ENCODE data around the gene TFAP2E. TPM values are rescaled to one million over a fixed set of nuclear protein-coding genes. Genes with fewer than 3 reads are reported as not detected.
A peak's percentile ranks its signal among the peaks of the same experiment; 100 is the strongest.

The TFAP2E gene
- total RNA-seq, result 1.2 TPM
- long read RNA-seq, result 0 reads

DNA sequence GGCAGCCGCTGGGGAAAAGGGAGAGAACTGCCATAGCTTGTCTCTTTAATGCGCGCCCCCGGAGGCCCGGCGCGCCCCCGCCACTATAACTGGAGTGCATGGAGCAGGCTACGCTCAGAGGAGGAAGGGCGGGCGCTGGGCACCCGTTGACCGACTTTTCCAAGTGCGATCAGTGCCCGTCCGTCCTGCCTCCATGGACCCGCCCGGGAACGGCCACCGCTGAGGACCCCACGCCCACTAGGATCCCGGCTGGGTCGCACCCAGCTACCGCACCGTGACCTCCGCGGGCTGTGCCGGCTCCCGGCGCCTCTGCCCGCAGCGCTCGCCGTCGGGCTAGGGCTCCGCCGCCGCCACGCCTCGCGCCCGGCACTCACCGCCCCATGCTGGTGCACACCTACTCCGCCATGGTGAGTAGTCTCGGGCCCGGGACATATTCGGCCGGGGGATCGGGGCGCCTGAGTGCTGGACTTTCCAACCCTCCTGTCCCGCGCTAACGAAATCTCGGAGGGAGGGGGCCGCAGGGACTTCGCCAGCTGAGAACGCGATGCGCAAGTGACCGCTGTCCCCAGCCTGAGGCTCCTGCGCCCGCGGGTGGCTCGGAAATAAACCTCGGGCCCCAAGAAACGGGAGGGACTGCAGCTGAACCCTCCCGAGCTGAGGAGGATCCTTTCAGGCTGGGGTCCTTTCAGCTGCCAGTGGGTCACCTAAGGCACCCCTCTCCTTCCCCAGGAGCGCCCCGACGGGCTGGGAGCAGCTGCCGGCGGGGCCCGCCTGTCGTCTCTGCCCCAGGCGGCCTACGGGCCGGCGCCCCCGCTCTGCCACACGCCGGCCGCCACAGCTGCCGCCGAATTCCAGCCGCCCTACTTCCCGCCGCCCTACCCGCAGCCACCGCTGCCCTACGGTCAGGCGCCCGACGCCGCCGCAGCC, at the start of gene TFAP2E:
TFAP2E (plus strand) TSS at position 117 of the 927 bp plus-strand sequence; CDS start at position 381, 264 bp downstream.
- peak; percentile 88 for DNase-seq (ENCODE audit: low spot score)

DNA sequence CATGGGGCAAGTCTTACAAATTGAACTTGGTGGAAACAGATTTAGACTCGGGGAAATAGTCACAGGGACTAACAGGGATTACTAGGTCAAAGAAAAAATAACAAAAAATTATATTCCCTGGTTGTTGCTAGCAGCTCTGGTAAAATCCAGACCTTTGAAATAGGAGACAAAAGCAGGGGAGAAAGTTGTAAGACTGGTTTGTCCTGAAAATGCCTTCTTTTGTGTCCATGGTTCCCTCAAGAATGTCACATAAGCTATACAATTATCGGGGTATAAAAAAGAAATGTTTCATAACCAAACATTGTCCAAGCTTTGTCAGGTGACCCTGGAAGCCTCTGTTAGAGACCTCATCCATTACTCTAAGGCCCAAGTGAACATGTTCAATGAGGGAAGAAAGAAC, 49.0 kb upstream of the TFAP2E start:
- no peak for DNase-seq (ENCODE audit: low spot score)

DNA sequence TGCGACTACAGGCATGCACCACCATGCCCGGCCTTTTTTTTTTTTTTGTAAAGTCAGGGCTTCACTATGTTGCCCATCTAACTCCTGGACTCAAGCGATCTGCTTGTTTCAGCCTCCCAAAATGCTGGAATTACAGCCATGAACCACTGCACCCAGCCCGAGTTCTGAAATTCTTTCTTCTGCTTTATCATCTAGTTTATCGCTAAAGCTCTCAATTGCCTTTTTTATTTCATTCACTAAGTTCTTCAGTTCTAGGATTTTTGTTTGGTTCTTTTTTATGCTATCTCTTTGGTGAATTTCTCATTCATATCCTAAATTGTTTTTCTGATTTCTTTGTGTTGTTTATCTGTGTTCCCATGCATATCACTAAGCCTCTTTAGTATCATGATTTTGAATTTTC, 42.9 kb upstream of the TFAP2E start:
- DNase-seq (ENCODE audit: low spot score), result no peak

DNA sequence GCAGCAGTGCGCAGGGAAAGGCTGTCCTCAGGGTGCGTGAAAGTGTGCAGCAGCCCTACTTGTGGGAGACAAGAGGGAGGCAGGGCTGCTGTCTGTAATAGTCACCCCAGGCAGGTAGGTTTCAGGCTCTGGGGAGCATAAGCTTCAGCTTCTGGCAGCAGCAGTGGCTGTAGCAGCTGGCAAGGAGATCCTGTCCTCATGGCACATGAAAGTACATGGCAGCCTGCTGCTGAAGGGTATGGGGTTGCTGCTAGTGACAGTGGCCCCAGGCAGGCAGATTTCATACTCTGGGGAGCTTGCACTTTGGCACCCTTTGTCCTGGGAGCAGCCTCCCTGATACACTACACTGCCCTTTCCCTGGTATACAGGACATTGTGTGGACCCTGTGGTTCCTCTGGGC, 42.2 kb upstream of the TFAP2E start:
- DNase-seq (ENCODE audit: low spot score), result no peak

DNA sequence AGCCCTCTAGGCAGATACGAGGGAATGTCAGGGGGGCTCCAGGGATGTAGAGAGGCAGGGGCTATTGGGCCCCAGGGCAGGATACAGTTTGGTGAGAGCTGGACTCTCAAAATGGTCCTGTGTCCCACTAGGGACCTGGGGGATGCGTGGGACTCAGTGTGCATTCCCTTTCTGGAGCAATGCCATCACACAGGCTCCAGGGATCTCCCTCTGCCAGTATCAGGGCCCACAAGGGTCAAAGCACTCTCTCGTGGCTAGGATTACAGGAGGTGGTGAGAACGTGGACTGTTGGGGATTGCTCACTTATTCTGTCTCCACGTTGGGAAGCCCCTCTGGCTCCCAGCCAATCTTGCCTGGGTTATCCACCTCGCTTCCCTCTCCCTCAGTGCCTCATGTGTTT, 41.7 kb upstream of the TFAP2E start:
- no peak for DNase-seq (ENCODE audit: low spot score)

DNA sequence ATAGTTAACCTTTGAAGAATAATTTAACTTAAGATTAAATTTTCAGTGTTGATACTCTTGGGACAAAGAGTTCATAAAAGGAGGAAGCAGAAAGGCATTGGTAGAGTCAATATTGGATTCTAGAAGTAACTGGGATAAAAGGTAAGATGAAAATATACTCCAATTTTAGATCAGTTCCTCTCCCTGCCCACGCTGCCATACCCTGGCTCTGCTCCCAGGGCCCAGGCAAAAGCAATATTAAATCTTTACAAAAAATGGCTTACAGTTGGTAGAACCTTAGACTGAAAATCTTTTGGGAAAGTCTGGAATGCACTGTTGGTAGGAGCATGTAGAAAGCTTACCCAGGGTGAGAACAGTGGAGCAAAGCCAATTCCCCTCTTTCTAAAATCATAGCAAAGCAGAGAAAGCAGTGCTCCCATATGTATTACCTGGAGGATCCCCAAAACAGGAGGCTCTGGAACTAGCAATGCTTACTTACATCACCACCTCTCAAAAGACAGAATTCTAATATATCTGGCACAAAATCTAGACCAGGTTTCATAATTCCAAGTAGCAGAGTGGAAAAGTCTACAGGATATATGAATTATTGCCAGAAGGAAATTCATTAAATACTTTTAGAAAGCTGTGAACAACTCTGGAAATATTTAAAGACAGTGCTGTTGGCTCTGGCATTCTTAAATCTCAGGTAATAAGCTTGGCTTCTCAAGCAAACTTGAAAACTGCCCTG, 40.5 kb upstream of the TFAP2E start:
- DNase-seq (ENCODE audit: low spot score), result no peak

DNA sequence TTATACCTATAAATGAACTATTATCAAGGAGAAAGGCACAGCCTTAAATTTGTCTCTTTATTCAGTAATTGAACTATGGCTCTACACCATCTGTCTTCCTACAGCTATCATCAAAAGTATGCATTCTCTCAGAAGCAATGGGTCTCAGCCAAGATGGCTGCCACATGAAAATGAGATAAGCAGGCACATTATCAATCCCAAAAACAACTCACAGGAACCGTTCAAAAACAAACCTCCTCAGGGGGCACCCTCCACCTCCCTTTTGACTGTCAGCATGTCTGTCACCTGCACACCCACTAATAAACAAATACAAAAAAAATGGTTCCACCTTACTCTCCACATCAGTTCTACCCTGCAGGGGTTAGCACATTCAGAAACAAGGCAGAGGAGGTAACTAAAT, 39.5 kb upstream of the TFAP2E start:
- DNase-seq (ENCODE audit: low spot score), result no peak

DNA sequence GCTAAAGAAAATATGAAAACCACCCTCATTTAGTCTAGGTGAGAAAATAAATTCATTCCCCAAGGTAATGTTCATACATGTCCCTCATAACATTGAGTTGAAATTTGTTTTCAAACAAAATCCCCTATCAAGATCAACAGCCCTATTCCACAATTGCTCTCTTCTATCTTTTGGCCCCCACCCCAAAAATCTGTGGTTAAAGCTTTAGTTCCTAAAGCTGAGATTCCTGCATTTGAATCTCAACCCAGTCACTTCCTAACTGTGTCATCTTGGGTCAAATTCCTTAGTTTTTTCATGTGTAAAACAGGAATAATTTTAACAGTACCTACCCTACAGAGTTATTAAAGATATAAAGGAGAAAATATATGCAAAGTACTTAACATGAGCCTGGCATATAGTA, 37.9 kb upstream of the TFAP2E start:
- DNase-seq (ENCODE audit: low spot score), result no peak

DNA sequence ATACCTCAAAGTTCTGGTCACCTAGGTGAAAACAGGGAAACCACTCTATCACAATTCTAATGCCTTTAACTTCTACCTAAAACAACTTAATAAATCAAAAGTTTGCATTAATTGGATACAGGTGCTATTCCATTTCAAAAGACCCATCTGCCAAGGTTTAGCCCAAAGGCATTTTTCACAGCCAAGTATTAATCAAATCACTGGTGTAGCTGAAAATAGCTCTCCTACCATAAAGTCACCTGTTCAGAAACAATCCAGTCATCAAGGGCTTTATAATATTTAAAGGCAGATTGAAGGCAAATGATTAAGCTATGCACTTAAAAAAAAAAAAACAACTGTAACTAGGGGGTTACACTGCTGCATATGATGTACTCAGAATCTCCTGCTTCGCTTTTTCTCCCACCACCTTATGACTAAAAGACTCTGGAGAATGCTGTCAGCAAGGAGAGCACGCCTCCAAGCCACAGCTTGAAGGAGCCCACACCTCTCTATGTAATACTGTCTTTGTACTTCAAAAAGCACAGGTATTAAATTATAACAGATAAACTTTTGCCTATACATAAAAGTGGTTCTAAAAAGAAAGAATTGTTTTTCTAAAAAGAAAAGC, 36.5 kb upstream of the TFAP2E start:
- DNase-seq (ENCODE audit: low spot score), result no peak

DNA sequence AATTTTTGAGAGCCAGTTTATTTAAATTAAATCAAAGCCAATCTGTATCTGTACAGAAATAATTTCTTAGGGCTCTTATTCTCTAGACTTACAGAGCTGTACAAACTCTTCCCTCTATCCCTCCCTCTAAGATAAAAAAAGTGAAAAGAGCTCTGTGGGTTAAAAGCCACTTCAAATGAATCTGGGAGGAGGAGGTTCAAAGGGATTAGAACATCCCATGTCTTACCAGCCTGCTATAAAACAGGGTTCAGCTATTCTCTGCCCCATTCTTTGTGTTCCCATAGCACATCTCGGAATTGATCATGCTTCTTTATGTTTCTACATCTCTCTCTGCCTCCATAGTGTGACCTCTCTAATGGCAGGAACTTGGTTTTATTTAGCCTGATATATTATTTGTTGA, 35.3 kb upstream of the TFAP2E start:
- no peak for DNase-seq (ENCODE audit: low spot score)

DNA sequence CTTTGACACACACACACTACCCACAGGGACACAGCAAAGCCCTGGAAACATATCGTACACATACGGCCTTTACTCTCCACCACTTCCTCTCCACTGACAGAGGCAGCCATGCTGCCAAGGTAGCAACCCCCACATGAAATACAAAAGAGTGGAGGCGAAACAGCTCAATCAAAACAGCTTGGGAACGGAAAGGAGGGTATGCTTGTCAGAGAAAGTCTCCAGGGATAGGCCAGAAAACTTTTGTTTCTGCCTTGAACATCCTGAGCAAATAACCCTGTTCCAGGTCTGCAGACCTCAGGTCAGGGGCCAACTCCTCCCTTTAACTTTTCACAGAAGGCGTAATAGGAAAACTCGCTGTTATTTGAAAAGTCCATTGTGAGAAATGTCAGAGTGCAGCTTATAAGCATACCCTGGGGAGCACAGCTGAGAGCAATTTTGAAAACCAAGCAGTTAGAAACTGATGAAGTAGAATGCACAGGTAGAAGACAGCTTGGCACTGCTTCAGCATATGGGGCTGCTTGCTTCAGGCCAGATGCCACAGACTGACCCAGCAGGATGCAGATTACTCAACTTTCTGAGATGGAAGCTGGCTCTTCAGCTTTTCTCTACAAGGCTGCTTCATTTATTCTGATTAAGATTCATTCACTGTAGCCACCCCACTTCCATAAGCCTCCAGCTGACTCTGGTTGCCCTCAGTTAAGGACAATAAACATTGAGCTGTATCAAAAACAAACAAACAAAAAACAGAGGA, 33.9 kb upstream of the TFAP2E start:
- no peak for DNase-seq (ENCODE audit: low spot score)

DNA sequence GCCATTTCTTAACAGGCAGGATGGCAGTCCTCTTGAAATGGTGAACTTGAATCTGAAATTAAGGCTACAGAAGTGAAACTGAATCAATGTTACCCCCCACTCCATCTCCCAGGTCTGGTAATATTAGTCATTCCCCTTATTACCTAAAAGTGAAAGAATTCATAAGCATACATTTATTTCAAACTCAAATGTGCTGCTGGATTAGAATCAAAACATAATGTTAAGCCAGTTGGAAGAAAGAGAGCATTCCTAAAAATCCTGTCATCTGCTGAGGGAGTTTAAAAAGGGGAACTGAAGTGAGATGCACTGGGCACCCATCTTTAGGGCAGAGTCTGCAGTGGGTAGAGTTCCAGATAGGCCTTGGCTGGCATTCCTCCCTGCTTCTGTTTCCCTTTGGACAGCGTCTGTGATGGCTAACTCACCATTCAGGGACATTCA, 33.3 kb upstream of the TFAP2E start:
- DNase-seq (ENCODE audit: low spot score), result no peak

DNA sequence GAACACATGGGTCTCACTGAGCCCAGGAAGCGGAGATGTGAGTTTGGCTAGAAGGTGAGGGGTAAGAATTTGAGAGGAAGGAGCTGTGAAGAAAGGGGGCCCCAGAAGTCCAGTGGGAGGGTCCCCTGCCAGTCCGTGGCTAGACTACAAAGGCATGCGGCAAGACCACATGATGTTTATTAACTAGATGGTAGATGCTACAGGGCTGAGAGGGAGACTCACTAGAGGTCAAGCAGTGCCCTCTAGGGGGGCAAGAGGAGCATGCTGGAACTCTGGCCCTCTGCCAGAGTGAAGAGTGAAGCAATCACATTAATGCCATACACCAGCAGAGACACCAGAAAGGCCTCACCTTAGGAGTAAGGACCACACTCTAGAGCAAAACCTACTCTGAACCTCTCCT, 28.1 kb upstream of the TFAP2E start:
- no peak for DNase-seq (ENCODE audit: low spot score)

DNA sequence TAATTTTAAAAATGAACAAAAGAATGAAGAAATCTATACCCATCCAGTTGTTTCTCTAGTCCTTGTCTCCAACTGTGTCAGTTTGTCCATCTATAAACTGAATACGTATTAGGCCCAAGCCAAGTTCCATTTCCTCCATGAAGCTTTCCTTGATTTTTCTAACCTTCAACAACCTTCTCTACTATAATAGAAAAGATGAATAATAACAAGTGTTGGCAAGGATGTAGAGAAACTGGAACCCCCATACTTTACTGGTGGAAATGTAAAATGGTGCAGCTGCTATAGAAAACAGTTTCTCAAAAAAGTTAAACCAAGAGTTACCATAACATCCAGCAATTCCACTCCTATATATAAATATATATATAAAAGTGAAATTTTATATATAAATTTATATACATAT, 26.5 kb upstream of the TFAP2E start:
- DNase-seq (ENCODE audit: low spot score), result no peak

DNA sequence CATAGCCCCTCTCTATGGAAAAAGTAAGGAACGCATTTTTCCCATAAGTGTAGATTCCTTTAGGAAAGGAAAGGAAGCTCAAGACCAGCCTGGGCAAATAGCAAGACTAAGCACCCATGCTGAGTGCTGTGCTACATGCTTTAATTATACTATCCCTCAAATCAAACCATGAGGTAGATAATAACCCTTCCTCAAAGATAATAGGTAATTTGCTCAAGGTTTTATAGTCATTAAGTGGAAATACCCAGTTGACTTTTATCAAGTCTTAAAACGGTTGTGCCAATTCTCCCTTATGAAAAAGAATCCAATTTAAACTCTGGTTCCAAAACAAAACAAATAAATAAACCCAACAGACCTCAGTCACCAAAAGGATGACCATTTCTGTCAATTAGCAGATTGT, 19.3 kb upstream of the TFAP2E start:
- no peak for DNase-seq (ENCODE audit: low spot score)

DNA sequence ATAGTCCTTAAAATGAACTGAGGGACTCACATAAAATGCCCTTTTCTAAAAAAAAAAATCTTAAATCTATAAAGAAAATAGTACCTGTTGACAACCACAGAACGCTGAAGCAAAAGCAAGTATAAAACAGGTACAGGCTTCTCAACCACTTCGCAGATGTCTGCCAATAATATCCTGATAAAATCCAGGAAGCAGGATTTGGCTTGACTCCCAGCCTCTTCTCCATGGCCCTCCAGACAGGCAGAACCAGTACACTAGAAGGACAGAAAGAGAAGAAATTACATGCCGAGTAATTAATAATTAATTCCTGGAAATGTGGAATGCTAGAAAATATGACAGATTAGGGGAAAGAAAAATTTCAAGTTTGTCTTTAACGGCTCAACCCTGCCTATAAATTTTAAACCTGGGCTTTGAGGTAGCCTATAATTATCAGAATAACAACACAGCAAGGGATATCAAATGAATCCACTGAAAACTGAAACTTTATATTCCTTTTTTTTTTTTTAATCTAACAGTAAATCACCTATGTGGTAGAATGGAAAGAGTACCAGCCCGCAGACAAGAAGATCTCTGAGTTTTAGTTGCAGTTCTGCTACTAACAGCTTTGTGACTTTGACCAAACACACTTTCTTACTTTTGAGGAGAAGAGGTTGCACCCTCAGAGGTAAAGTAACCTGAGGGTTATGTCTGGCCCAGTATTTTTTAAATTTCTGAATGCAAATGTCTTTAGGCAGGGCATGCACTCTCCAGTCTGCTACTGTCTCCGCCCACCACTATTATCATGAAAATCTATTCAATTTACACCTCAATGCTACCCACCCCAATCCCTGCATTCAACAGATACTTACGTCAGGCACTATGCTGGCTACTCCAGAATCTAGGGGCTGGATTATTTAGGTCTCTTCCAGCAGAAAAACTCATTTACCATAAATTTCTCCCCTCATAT, 18.6 kb upstream of the TFAP2E start:
- no peak for DNase-seq (ENCODE audit: low spot score)

DNA sequence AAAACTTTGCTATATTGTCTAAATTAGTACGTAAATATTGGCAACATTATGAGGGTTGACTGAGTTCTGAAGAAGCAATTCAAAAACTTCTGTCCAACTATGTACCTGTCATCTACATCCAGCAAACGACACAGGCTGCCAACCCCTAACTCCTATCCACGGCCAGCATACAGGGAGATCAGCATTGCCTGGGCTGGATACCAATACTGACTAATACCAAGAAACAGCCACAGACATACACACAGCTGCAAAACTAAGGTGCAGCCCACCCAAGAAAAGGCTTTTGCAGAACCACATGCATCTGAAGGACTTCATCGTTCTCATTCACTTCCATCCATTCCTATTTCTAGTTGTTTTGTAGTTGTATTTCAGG, 17.9 kb upstream of the TFAP2E start:
- DNase-seq (ENCODE audit: low spot score), result no peak

DNA sequence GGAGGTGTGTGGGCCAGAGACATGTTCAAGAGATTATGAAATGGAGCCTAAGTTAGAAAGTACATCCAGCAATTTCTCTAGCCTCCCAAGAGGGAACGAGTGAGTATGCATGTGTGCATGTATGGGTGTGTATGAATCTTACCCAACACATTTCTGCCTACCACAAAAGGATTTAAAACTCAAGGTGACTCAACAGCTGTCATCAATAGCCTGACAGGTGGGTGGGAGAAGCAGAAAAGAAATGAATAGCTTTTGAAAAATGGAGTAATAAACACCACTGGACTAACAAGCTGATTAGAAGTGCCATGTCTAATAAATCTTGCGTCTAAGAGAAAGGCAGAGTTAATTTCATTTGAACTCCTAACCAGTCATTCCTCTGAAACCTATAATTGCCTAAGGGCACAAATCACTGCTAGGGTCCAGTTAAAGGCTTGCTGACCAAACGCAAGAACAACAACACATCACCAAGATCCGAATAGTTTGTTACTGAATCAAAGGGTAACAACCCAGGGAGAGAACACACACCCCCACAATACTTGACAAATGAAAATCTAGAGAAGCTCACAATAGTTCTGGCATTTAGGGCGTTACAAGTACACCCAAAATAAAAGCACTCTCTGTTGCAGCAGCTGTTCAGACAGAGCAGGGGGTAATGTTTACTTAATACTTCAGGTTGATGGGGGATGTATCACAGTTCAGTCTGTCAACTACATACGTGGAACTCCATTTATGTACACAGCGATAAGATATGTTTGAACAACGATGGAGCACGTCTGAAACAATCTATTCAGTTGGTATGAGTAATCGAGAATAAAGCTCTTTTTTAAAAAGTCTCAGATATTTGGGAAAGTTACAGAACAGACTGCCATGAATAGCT, 17.3 kb upstream of the TFAP2E start:
- no peak for DNase-seq (ENCODE audit: low spot score)

DNA sequence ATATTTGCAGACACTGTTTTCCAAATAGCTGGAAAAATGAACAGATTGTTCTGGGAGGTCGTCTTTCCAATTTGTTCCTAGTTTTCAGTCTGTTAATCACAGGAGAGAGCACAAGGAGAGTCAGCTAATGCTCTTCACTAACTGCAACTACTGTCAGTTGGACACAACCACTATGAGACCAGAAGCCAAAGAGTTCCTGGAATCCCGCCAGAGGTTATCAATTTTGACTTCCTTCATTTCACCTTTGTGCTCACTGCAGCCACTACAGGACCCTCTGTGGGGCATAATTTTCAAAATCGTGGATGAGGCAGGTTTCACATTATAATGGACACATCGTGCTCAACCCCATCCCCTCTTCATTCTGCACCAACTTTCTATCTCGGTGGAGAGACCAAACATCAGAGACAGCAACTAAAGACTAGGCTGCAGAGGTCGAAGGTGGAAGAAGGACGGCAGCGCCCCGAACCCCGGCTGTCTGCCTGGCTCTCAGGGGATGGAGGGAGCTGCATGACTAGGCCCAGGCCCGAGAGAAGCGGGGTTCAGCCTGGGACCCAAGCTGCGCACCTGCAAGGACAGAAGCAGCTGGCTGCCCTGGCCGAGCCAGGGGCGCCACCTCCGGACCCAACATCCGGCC, 16.5 kb upstream of the TFAP2E start:
- no peak for DNase-seq (ENCODE audit: low spot score)

Data from mesenteric fat pad (tissue), 1 donor.